ENCODE results near the gene PDE5A. TPM values are rescaled to one million over a fixed set of nuclear protein-coding genes. Genes with fewer than 3 reads are reported as not detected.

The PDE5A gene
- total RNA-seq, 1 experiment from 2014 or later, result 114 TPM

DNA sequence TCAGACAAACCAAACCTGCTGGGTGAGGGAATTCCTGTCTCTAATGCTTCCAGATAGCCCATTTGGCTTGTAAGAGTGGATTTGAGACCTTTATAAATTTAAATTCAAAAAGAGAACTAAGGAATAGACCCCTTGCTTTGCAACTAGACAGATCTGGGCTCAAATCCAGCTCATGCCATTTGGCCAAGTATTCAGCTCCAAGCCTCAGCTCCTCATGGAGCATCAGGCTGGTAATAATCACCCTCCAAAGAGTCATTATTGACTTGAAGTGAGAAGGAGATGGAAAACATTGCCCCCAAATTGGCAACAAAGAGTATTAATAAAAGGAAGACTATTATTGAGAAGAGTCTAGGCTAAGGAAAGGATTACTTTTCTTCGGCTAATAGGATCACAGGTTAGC is 134.7 kb downstream of the PDE5A start:
- no peak for ATAC-seq
- TF ChIP-seq, protein P1, sequence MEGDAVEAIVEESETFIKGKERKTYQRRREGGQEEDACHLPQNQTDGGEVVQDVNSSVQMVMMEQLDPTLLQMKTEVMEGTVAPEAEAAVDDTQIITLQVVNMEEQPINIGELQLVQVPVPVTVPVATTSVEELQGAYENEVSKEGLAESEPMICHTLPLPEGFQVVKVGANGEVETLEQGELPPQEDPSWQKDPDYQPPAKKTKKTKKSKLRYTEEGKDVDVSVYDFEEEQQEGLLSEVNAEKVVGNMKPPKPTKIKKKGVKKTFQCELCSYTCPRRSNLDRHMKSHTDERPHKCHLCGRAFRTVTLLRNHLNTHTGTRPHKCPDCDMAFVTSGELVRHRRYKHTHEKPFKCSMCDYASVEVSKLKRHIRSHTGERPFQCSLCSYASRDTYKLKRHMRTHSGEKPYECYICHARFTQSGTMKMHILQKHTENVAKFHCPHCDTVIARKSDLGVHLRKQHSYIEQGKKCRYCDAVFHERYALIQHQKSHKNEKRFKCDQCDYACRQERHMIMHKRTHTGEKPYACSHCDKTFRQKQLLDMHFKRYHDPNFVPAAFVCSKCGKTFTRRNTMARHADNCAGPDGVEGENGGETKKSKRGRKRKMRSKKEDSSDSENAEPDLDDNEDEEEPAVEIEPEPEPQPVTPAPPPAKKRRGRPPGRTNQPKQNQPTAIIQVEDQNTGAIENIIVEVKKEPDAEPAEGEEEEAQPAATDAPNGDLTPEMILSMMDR (IDR thresholded peaks at IDR 0.05), result no peak
- TF ChIP-seq, protein P2, sequence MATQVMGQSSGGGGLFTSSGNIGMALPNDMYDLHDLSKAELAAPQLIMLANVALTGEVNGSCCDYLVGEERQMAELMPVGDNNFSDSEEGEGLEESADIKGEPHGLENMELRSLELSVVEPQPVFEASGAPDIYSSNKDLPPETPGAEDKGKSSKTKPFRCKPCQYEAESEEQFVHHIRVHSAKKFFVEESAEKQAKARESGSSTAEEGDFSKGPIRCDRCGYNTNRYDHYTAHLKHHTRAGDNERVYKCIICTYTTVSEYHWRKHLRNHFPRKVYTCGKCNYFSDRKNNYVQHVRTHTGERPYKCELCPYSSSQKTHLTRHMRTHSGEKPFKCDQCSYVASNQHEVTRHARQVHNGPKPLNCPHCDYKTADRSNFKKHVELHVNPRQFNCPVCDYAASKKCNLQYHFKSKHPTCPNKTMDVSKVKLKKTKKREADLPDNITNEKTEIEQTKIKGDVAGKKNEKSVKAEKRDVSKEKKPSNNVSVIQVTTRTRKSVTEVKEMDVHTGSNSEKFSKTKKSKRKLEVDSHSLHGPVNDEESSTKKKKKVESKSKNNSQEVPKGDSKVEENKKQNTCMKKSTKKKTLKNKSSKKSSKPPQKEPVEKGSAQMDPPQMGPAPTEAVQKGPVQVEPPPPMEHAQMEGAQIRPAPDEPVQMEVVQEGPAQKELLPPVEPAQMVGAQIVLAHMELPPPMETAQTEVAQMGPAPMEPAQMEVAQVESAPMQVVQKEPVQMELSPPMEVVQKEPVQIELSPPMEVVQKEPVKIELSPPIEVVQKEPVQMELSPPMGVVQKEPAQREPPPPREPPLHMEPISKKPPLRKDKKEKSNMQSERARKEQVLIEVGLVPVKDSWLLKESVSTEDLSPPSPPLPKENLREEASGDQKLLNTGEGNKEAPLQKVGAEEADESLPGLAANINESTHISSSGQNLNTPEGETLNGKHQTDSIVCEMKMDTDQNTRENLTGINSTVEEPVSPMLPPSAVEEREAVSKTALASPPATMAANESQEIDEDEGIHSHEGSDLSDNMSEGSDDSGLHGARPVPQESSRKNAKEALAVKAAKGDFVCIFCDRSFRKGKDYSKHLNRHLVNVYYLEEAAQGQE (IDR thresholded peaks at IDR 0.05; ENCODE audit: insufficient read depth in 1 of 2, low read depth in 2 of 2, low read length in 1 of 2), result no peak
- TF ChIP-seq POLR2AphosphoS5 (IDR thresholded peaks at IDR 0.05; ENCODE audit: low read depth, low read length) (no peak), SIN3A (IDR thresholded peaks at IDR 0.05; ENCODE audit: borderline replicate concordance, insufficient read depth, low read depth, low read length) (no peak), TCF7L2 (IDR thresholded peaks at IDR 0.05; ENCODE audit: low read depth, low read length) (no peak)
- H3K27me3 ChIP-seq (ENCODE audit: control insufficient read depth, insufficient read depth, low read length), result no peaks in the 10 kb centered on the region
- H3K4me3 ChIP-seq (ENCODE audit: low read depth in 2 of 2, low read length in 2 of 2), result no peak overlapping the region
- ChIA-PET POLR2A (no interaction called here), CTCF (interaction anchor here (0.6 kb wide), 1 partner anchor 802 kb away, joined by 6 read pairs; no protein-coding TSS in a partner anchor)
- H3K9me3 ChIP-seq (ENCODE audit: control insufficient read depth, insufficient read depth, low read depth, low read length), result no peaks in the 10 kb centered on the region
- H3K4me1 ChIP-seq (ENCODE audit: control insufficient read depth, insufficient read depth, low read length), result no peaks in the 10 kb centered on the region
- in situ Hi-C loops (cut with HindIII; ENCODE audit: low pct_unique_long_range_greater_than_20kb, low sequenced_read_pairs) (no loop called here), intact Hi-C loops (cut with micrococcal nuclease; ENCODE audit: unreplicated experiment) (no loop called here)
- H3K36me3 ChIP-seq (ENCODE audit: control insufficient read depth, insufficient read depth, low read length), result peaks cover 20% of the 10 kb centered on the region; the same call in 1 of the 2 replicates
- BruUV-seq (replicated peaks), result no TSS peak
- H3K27ac ChIP-seq (ENCODE audit: low read length), result no peak overlapping the region
- no peak for DNase-seq (ENCODE audit: low read depth, low spot score)

DNA sequence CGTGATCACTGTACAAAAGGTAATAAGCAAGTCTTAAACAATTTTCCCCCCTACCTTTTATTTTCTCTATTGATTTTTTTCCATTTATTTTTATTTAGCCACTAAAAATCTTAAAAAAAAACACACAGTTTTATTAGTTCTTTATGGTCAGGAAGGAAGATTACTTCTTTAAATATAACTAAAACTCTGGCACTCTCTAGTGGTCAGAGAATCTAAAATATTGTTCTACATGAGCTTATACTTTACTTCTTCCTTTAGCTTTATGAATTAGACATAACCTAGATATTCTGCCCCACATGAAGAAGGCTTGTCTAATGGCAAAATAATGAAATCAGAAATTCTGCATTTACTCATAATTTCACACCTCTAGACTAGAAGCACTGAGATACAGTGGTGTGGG is 135.2 kb downstream of the PDE5A start:
- ChIA-PET POLR2A (no interaction called here), CTCF (interaction anchor here (0.6 kb wide), 1 partner anchor 802 kb away, joined by 6 read pairs; no protein-coding TSS in a partner anchor)
- TF ChIP-seq POLR2AphosphoS5 (IDR thresholded peaks at IDR 0.05; ENCODE audit: low read depth, low read length), result no peak
- TF ChIP-seq, protein P2 (IDR thresholded peaks at IDR 0.05; ENCODE audit: insufficient read depth in 1 of 2, low read depth in 2 of 2, low read length in 1 of 2), result no peak
- TF ChIP-seq, protein P1 (IDR thresholded peaks at IDR 0.05), result no peak
- no peak for TF ChIP-seq TCF7L2 (IDR thresholded peaks at IDR 0.05; ENCODE audit: low read depth, low read length)
- TF ChIP-seq SIN3A (IDR thresholded peaks at IDR 0.05; ENCODE audit: borderline replicate concordance, insufficient read depth, low read depth, low read length), result no peak
- H3K9me3 ChIP-seq (ENCODE audit: control insufficient read depth, insufficient read depth, low read depth, low read length), result no peaks in the 10 kb centered on the region
- no TSS peak for BruUV-seq (replicated peaks)
- ATAC-seq (no peak), DNase-seq (ENCODE audit: low read depth, low spot score) (no peak)
- no peak overlapping the region for H3K4me3 ChIP-seq (ENCODE audit: low read depth in 2 of 2, low read length in 2 of 2)
- peaks cover 20% of the 10 kb centered on the region; the same call in 1 of the 2 replicates for H3K36me3 ChIP-seq (ENCODE audit: control insufficient read depth, insufficient read depth, low read length)
- intact Hi-C loops (cut with micrococcal nuclease; ENCODE audit: unreplicated experiment), result no loop called here
- no peaks in the 10 kb centered on the region for H3K27me3 ChIP-seq (ENCODE audit: control insufficient read depth, insufficient read depth, low read length)
- in situ Hi-C loops (cut with HindIII; ENCODE audit: low pct_unique_long_range_greater_than_20kb, low sequenced_read_pairs), result no loop called here
- H3K4me1 ChIP-seq (ENCODE audit: control insufficient read depth, insufficient read depth, low read length), result no peaks in the 10 kb centered on the region
- no peak overlapping the region for H3K27ac ChIP-seq (ENCODE audit: low read length)
